Erythroblast (primary cell): Measurements from ENCODE around the gene CD93.

ENCODE experiments used
- DNase-seq, 2 experiments: peaks; one replicate each; lab custom pipeline; 2025; lab: John Stamatoyannopoulos, UW
- GATA1 ChIP-seq: IDR thresholded peaks from 2 replicates; pipeline ENCODE4 v1.6.1; 2011; ENCODE audit warnings: low read depth, mild to moderate bottlenecking, control low read depth, low read length, moderate library complexity
- POLR2A ChIP-seq: IDR thresholded peaks from 2 replicates; pipeline ENCODE4 v1.6.1; 2011; ENCODE audit warnings: mild to moderate bottlenecking, low read length

The CD93 gene

DNA sequence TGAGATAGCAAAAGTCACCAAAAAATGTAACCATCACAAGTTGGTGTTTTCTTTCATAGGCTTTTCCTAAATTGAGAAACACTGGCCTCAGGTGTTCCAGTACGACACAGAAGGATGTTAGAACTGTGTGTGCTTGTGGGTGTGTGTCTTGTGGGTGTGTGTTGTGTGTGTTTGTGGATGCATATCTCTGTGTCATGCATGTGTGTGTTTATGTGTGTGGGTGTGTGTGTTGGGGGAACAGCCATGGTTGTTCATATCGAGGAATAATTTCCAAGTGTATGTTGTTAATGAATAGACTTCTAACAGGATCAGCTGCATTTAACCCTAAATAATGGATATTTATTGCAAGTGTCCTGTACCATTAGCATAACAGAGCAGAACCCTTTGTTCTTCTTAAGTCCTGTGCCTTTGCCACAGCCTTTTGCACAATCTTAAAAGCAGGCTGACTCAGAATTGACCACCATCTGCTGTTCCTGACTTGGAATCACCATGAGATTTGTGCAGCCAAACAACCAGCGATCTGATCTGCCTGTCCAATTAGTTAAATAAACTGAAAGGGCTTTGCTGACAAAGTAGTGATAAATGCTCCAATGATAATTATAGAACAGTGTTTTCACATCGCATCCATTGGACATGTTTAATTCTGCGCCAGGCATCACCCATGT, 7.6 kb downstream of the CD93 start:
- no peak for TF ChIP-seq GATA1
- no peak for TF ChIP-seq POLR2A
- DNase-seq = no peak

DNA sequence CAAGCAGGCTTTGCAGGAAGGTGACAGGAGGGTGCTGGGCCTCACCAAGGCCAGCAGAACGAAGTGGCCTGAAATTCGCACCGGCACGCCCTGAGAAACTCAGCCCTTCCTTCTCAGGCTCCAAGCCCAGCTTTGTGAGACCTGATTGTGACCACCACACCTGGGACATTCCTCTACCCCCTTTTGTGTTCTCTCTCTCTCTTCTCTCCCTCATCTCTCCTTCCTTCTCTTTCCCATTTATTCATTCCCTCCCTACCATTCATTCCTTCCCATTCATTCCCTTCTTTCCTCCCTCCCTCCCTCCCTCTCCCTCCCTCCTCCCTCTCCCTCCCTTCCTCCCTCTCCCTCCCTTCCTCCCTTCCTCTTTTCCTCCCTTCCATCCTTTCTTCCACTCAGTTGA, 8.8 kb downstream of the CD93 start:
- DNase-seq = no peak
- TF ChIP-seq POLR2A (no peak), GATA1 (no peak)

DNA sequence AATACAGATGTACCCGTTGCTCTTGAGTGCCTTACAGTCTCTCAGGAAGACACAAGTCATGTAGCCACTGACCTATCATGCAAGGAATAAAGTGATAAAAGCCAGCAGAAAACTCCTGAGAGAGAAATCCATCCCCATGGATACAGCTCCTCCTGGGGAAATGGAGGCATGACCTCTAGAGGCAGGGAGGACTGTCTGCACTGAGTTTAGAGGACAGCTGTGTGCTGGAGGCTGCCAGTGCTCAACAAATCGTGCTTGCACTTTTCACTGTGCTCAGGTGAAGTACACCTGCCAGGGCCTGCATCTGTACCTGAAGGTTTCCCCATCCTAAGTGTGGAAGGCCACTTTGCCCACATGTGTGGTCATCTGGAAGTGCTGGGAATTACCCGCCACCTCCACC, 12.1 kb downstream of the CD93 start:
- TF ChIP-seq GATA1 = no peak
- no peak for TF ChIP-seq POLR2A
- no peak for DNase-seq

DNA sequence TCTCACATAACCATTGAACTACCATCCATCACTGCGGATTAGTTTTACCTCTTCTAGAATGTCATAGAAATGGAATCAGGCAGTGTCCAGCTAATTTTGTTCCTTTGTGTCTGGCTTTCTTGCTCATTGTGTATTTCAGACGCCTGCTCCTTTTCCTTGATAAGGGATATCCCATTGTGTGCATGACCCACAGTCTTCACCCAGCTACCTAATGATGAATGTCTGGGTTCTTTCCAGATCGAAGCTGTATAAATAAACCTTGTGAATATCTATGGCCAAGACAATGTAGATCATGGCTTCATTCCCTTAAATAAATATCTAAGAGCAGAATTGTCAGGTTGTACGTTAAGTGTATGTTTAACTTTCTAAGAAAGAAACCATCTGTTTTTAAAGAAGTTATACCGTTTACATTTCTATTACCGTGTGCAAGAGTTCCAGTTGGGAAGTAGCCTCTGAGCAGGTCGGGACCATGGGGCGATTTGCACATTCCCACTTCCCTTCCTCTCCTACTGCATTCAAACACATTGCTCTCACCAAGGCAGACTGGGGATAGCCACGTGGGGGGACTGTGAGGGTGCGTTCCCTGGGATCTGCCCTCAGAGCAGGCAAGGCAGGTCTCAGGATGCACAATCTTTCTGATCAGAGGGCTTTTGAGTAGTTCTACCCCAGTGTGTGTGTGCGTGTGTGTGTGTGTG, 13.1 kb downstream of the CD93 start:
- DNase-seq = no peak
- no peak for TF ChIP-seq GATA1
- TF ChIP-seq POLR2A = no peak

DNA sequence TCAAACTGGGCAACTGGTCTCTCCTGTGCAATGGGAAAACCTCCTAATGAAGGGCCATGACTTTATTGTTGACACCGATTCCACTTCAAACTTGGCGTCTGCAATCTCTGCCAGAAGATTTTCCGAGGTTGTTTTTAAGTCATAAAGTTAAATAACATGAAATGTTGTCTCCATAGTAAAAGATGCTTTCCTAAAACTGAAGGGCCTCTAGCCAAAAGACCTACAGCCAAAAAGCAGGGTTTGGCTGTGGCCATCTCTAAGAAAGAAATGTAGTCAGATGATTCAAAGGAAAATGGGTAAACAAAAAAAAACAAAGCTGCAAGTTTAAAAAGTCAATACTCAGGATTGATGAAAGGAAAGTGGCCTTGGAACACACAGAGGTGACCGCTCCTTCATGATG, 14.1 kb downstream of the CD93 start:
- TF ChIP-seq GATA1 = no peak
- no peak for TF ChIP-seq POLR2A
- no peak for DNase-seq

DNA sequence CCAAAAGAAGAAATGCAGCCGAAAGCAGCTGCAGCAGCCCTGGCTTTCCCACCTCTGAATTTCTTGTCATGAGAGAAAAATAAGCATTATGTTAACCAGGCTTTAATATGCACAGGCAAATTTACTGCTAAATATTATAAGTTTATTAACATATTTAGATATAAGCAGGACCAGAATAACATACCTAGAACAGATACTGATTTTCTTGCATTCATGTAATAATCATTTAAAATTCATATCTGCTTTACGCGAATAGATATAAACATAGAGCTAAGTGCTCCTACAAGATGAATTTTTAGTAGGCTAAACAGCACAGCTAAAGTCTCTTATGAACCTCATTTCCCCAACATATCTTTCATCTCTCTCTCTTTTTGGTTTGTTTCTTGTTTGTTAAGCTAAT, 14.7 kb downstream of the CD93 start:
- DNase-seq = no peak
- TF ChIP-seq GATA1 (no peak), POLR2A (no peak)

DNA sequence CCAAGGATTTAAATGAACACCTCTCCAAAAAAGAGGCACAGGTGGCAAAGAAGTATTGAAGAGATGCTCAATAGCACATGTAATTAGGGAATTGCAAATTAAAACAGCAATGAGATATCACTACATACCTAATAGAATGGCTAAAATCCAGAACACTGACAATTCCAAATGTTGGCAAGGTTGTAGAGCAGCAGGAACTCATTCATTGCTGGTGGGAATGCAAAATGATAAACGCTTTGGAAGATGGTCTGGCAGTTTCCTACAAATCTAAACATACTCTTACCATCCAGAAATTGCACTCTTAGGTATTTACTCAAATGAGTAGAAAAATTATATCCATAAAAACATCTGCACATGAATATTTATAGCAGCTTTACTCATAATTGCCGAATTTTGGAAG, 17.0 kb downstream of the CD93 start:
- no peak for TF ChIP-seq POLR2A
- no peak for TF ChIP-seq GATA1
- DNase-seq = no peak

DNA sequence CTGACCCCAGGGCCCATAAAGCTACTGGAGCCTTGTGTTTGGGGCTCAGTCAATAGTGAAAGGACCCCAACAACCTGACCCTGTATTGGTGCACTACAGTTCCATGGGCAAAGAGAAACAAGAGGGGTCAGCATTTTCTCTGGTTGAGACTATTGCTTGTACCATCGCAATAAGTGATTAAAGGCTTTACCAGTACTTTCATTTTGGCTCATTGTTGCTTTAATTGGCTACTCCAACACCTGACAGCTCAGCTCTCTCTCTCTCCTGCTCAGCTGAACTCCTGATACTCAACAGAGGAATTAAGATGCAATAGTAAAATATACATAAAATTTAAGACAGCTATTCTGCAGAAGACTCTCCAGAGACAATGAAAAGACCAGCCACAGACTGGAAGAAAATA, 17.8 kb downstream of the CD93 start:
- TF ChIP-seq GATA1 (no peak), POLR2A (no peak)

DNA sequence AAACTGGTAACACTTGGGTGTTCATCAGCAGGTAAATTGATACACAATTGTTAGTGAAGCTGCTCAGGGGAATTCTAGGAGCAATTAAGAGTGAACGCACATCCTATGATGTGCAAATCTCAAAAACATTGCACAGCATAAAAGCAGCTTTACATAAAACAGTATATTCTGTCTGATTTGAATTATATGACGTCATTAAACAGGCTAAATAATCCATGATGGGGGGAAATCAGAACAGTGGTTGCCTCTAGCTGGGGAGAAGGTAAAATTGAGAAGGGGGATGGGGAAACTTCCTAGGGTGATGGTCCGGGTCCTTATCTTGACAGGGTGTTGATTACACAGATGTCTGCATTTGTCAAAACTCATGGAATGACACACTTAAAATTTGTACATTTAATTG, 19.4 kb downstream of the CD93 start:
- TF ChIP-seq GATA1 (no peak), POLR2A (no peak)
- no peak for DNase-seq

More for the DNA sequence above, 17.8 kb downstream of the CD93 start:
- DNase-seq = no peak

DNA sequence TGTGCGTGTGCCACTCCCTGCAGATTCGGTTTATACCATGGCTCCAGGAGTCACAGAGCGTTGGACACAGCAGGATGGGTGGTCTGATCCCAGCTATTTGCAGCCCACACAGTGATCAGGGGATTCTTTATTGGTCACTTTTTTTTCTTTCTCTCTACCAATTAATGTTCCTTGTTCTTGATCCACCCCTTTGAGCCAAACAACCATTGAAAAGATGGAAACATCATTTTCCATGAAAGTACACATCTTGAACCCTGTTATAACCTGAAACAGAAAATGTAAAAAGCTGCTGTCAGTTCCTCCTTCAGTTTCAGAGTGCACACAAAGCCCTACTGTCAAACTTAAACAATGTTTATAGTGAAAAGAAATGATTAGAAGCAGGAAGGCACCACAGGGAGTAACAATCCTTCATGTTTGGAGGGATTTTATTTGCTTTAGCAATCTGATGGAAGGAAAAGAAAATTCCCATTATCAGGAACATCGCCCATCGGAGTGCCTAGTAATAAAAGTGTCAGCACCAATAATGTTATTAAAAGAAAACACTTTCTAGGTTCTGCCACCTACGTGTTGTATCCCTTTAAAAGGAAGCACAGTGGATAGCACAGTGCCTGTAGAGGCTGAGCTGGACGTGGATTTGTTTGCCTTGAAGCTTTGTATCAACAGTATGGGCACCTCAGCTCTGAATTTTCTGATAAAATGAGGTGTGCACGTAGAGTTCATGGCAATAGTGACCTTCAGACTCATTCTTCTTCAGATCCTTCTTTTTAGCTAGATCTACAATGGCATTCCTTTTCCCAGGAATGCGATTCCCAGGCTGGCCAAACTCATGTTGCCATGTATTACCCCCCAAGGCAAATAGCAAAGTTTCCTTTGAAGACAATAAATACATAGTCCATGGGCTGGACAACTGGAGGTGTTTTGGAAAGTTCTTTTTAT, 20.6 kb downstream of the CD93 start:
- TF ChIP-seq GATA1 (no peak), POLR2A (no peak)
- DNase-seq = no peak

DNA sequence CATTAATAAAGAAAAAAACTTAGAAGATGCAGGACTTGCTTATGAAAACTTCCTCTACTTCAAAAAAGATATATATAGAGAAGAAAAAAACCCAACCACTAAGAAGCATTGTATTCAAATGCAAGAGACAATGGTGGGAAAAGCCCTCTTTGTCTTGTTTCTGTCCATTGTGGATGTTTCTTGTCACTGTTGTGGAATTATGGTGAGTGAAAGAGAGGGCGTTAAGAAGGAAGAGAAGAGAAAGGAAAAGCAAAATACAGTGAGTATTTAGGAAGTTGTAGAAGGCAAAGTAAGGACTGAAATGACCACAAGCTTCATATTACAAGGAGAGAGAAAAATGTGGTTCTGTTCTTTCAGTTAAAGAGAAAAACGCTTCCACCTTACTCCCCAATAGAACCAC, 22.5 kb downstream of the CD93 start:
- no peak for DNase-seq
- TF ChIP-seq POLR2A (no peak), GATA1 (no peak)

DNA sequence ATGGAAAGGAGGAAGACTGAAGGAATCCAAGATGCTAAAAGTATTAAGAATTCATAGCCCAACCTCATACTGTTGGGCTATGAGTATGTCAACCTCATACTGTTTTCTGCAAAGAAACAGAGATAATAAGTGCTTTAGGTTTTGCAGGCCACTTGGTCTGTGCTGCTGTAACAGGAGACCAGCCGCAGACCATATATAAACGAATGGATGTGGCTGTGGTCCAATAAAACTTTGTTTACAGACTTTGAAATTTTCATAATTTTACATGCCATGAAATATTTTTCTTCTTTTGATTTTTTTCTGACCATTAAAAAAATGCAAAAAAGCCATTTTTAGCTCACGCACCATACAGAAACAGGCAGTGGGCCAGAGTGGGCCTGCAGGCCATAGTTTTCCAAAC, 23.0 kb downstream of the CD93 start:
- no peak for DNase-seq
- TF ChIP-seq GATA1 (no peak), POLR2A (no peak)

DNA sequence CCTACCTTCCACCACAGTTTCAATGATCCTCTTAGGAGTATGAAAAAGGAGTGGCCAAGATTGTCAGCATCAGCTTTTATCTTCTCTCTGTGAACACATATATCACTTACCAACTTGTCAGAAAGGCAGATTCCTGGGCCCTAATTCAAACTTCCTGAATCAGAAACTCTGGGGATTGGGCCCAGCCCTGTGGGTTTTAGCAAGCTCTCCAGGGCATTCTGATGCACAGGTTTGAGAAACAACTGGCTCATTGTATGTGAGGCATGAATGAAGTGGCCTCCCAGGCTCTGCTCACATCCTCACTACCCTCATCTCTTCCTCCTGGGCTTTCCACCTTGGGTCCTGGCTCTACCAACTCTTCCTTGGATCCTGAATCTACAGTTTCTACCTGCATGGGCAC, 23.5 kb downstream of the CD93 start:
- TF ChIP-seq POLR2A (no peak), GATA1 (no peak)
- DNase-seq = no peak
